Heart right ventricle (tissue), 16 donors: ENCODE data around the gene ZNF330. TPM values are rescaled to one million over a fixed set of nuclear protein-coding genes. Genes with fewer than 3 reads are reported as not detected.

Source experiments
- ATAC-seq, 8 donors: fragments of 200-7000 bp; cut with Tn5 transposase; one replicate each; pipeline ENCODE4 v1.9.1; 2020; ENCODE audit warnings: mild to moderate bottlenecking in 8 of 8, moderate library complexity in 8 of 8, moderate number of reproducible peaks in 1 of 8
- DNase-seq, 2 donors: peaks; one replicate each; pipeline ENCODE4 v3.0.0-alpha.2; 2020
- H3K27ac ChIP-seq, 10 donors: fragments of 200-600 bp; sonication (generic) in 2 of 10; one replicate each; pipeline versions ENCODE4 v1.5.0 to v1.8.0; 2020 to 2022; ENCODE audit warnings: mild to moderate bottlenecking in 3 of 10
- H3K27me3 ChIP-seq, 7 donors: fragments of 200-600 bp; one replicate each; pipeline ENCODE4 v1.8.0; 2021 to 2022; ENCODE audit warnings: mild to moderate bottlenecking in 2 of 7
- H3K36me3 ChIP-seq, 9 donors: fragments of 200-600 bp; sonication (generic) in 1 of 9; one replicate each; pipeline versions ENCODE4 v1.5.0 to v1.8.0; 2020 to 2022; ENCODE audit warnings: mild to moderate bottlenecking in 2 of 9
- H3K4me1 ChIP-seq, 9 donors: fragments of 200-600 bp; sonication (generic) in 1 of 9; one replicate each; pipeline versions ENCODE4 v1.5.0 to v1.8.0; 2020 to 2022; ENCODE audit warnings: mild to moderate bottlenecking in 4 of 9
- H3K4me3 ChIP-seq, 10 donors: fragments of 200-600 bp; sonication (generic) in 2 of 10; one replicate each; pipeline versions ENCODE4 v1.5.0 to v1.8.0; 2020 to 2022; ENCODE audit warnings: mild to moderate bottlenecking in 7 of 10, moderate library complexity in 2 of 10
- H3K9me3 ChIP-seq, 11 donors: fragments of 200-600 bp in 10 of 11; sonication (generic) in 2 of 11; one replicate each; pipeline versions ENCODE4 v1.5.0 to v1.8.0; 2013 to 2022; ENCODE audit warnings: mild to moderate bottlenecking in 2 of 11, control low read depth in 1 of 11, moderate library complexity in 1 of 11
- CTCF ChIP-seq, 9 donors: fragments of 200-600 bp; sonication (generic) in 2 of 9; IDR thresholded peaks; one replicate each; pipeline versions ENCODE4 v1.5.0 to v1.8.0; 2021 to 2022; ENCODE audit warnings: antibody characterized with exemption in 9 of 9, mild to moderate bottlenecking in 5 of 9, moderate library complexity in 1 of 9
- WGBS, 2 donors: extraction: QIAGEN DNeasy Blood & Tissue Kit; methylation state at CpG; one replicate each; pipeline ENCODE4 v1.1.7; 2013; ENCODE audit warnings: inconsistent platforms in 1 of 2; 5-methylcytosine and 5-hydroxymethylcytosine counted together
- intact Hi-C, 10 donors: fragments of 100-400 bp; cut with DNase I; formaldehyde crosslinking; loops; one replicate each; pipeline versions ENCODE4 v1.11.1 to v1.14.2; 2022
- polyA plus RNA-seq, 2 donors: library from polyadenylated mRNA; stranded (reverse); fragments of 200-250 nt; gene quantifications; one replicate each; pipeline ENCODE4 v1.2.3, GENCODE V29; 2013
- total RNA-seq, 10 donors: library from RNA; stranded (reverse); fragmentation: NEBNext Ultra II Directional in 3 of 10; extraction: Animal tissue kit (Norgen Biotek cat#: 25700) in 3 of 10; gene quantifications; one replicate each; pipeline versions ENCODE4 v1.2.1 to v1.2.4, GENCODE V29; 2021 to 2023
- donor health status: Arrhythmogenic right ventricular cardiomyopathy.
- donor health status: ischemic (EF 13 %, LVEDD 7.1; RV severe dilation, severe dysfunction).
- donor health status: healthy with polysubstance abuse.
- donor health status: DM: no; HTN: yes; CAD: no.
- donor health status: DM: no; HTN: no; CAD: no.
- donor health status: ischemic (EF 25% LVEDD 6.9; RV normal size, moderate dysfunction).
- donor health status: ischemic (EF 25% LVEDD 5.7; RV mildly dilated, moderate dysfunction).
- donor health status: healthy.
- donor health status: DM: yes; HTN: yes; CAD: no.
- donor health status: Ischemic cardiomyopathy.
- donor health status: ischemic (EF 35%, LVEDD 5.7; RV mildly dilated, moderate dysfunction).
- donor health status: nonischemic (EF 11% LVEDD 7.7; RV severe dilation, severe dysfunction).
- donor health status: DM: yes; HTN: yes; CAD: no.
- donor health status: PGD.
- donor health status: ischemic (EF 29% LVEDD 5.4; RV normal size, mild dysfunction).
- donor health status: nonischemic (EF 23%, LVEDD 6.1; RV moderate dilation, normal function).

The ZNF330 gene
- total and polyA plus RNA-seq, 12 donors, result 64.5 to 201 (median 134) TPM

GRCh38 chr4:141193516-141194034 is 27.1 kb upstream of the ZNF330 start:
- no peak for ATAC-seq

GRCh38 chr4:141195095-141195707 is 25.5 kb upstream of the ZNF330 start:
- H3K4me1 ChIP-seq, result peaks cover 0 to 9% (median 0%) of the 10 kb centered on the region in 9 donors
- DNase-seq (peak in 1 of 2 donors; percentile 30), ATAC-seq (peak in 3 of 8 donors; percentile 31 to 49 (median 33))
- no peak overlapping the region for H3K4me3 ChIP-seq
- intact Hi-C loops, result no loop called here
- H3K27ac ChIP-seq, result no peak overlapping the region
- H3K36me3 ChIP-seq, result no peaks in the 10 kb centered on the region
- H3K9me3 ChIP-seq, result peaks cover 0 to 4% (median 0%) of the 10 kb centered on the region in 11 donors
- no peaks in the 10 kb centered on the region for H3K27me3 ChIP-seq
- 74 to 86% methylated on average over 2 of the region's 2 CpGs for WGBS, 2 donors
- no peak for TF ChIP-seq CTCF (IDR thresholded peaks at IDR 0.05)

More at GRCh38 chr4:141193516-141194034, 27.1 kb upstream of the ZNF330 start:
- no peak overlapping the region for H3K27ac ChIP-seq
- TF ChIP-seq CTCF (IDR thresholded peaks at IDR 0.05), result no peak
- no peaks in the 10 kb centered on the region for H3K9me3 ChIP-seq
- whole genome bisulfite sequencing, 2 donors, result 51 to 60% methylated on average over 2 of the region's 2 CpGs
- DNase-seq, result no peak
- intact Hi-C loops, result no loop called here
- H3K4me3 ChIP-seq, result no peak overlapping the region
- no peaks in the 10 kb centered on the region for H3K36me3 ChIP-seq
- H3K27me3 ChIP-seq, result peaks cover 0 to 9% (median 0%) of the 10 kb centered on the region in 7 donors
- H3K4me1 ChIP-seq, result peaks cover 0 to 9% (median 0%) of the 10 kb centered on the region in 9 donors

- DNase-seq (no peak), ATAC-seq (peak in 2 of 8 donors; percentile 29 to 67)
- Histone ChIP-seq H3K9me3 (peaks cover 0 to 10% (median 0%) of the 10 kb centered on the region in 11 donors), H3K4me1 (peaks cover 0 to 9% (median 0%) of the 10 kb centered on the region in 9 donors), H3K4me3 (no peak overlapping the region), H3K27ac (peak overlapping the region in 1 of 10 donors; percentile 15), H3K27me3 (no peaks in the 10 kb centered on the region), H3K36me3 (no peaks in the 10 kb centered on the region)
- TF ChIP-seq CTCF (IDR thresholded peaks at IDR 0.05), result no peak
- WGBS, 2 donors, result 69 to 76% methylated on average over 1 of the region's 1 CpG
- intact Hi-C loops, result no loop called here
Measured at GRCh38 chr4:141196227-141196933, 24.3 kb upstream of the ZNF330 start.

- ATAC-seq, result peak in 4 of 8 donors; percentile 21 to 55 (median 31)
- Histone ChIP-seq H3K27ac (peak overlapping the region in 1 of 10 donors; percentile 59), H3K4me1 (no peaks in the 10 kb centered on the region), H3K4me3 (peak overlapping the region in 1 of 10 donors; percentile 12), H3K27me3 (no peaks in the 10 kb centered on the region), H3K9me3 (peaks cover 0 to 6% (median 0%) of the 10 kb centered on the region in 11 donors), H3K36me3 (no peaks in the 10 kb centered on the region)
- 79 to 82% methylated on average over 5 of the region's 5 CpGs for WGBS, 2 donors
- intact Hi-C loops, result no loop called here
- no peak for TF ChIP-seq CTCF (IDR thresholded peaks at IDR 0.05)
- no peak for DNase-seq
Measured at GRCh38 chr4:141207961-141208360, 12.7 kb upstream of the ZNF330 start.
